Measurements from ENCODE around the gene RALGAPA1. TPM values are rescaled to one million over a fixed set of nuclear protein-coding genes. Genes with fewer than 3 reads are reported as not detected.

The RALGAPA1 gene
- total RNA-seq, 1 donor from 2014 or later = 47.9 TPM

DNA sequence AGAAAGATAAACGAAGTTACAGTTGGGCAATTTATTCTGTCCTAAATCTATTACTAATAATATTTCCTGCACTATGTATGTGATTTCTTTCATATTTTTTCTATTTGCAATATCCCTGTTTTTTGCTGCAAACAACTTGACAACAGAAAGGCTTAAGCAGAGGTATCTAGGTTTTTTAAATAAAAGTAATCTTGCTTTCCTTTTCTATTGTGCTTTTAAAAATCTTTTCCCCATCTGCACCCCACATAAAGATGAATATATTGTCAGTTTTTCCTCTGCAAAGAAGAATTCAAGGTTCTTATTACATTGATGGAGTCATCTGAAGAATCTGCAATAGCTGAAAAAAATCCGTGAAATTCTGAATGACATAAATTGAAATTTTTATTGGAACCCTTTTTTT lies 502 bp upstream of the RALGAPA1 start:
- no peak for DNase-seq (ENCODE audit: extremely low spot score, unreplicated experiment)
- Mint-ChIP-seq H3K4me1 (ENCODE audit: unreplicated experiment) (peaks cover 24% of the 10 kb centered on the region), H3K27ac (ENCODE audit: unreplicated experiment) (peak overlapping the region; percentile 93), H3K27me3 (ENCODE audit: unreplicated experiment) (peaks cover 5% of the 10 kb centered on the region), H3K4me3 (ENCODE audit: unreplicated experiment) (peak overlapping the region; percentile 95), H3K36me3 (ENCODE audit: unreplicated experiment) (peaks cover 2% of the 10 kb centered on the region), H3K9me3 (ENCODE audit: unreplicated experiment) (no peaks in the 10 kb centered on the region)
- TF ChIP-seq, protein P1, sequence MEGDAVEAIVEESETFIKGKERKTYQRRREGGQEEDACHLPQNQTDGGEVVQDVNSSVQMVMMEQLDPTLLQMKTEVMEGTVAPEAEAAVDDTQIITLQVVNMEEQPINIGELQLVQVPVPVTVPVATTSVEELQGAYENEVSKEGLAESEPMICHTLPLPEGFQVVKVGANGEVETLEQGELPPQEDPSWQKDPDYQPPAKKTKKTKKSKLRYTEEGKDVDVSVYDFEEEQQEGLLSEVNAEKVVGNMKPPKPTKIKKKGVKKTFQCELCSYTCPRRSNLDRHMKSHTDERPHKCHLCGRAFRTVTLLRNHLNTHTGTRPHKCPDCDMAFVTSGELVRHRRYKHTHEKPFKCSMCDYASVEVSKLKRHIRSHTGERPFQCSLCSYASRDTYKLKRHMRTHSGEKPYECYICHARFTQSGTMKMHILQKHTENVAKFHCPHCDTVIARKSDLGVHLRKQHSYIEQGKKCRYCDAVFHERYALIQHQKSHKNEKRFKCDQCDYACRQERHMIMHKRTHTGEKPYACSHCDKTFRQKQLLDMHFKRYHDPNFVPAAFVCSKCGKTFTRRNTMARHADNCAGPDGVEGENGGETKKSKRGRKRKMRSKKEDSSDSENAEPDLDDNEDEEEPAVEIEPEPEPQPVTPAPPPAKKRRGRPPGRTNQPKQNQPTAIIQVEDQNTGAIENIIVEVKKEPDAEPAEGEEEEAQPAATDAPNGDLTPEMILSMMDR (IDR thresholded peaks at IDR 0.05) = no peak

DNA sequence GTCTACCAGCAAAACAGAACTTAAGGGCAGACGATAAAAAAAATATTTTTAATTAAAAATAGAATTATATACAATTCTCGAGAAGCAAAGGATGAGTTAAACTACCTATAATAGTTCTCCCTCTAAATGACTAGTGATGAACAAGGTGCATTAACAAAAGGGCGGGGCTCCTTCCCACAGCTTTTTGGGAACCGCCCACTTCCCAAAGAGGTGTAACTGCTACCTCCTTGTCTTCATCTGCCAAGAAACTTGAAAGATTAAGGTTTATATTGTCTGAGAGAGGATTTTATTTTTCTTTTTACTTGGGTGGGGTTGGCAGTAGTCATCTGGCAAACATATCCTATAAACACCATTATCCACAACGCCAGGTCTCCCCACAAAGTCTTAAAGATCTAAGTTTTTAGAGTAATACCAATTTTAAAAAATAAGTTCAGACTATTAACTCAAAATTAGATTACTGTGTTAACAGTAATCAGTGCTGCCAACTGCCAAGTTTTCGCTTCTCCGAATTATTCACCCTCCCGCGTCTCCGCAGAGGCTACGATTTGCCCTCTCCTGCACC lies 938 bp downstream of the RALGAPA1 start:
- DNase-seq (ENCODE audit: extremely low spot score, unreplicated experiment) = no peak
- peaks cover 24% of the 10 kb centered on the region for H3K4me1 Mint-ChIP-seq (ENCODE audit: unreplicated experiment)
- peak overlapping the region; percentile 95 for H3K4me3 Mint-ChIP-seq (ENCODE audit: unreplicated experiment)
- peaks cover 2% of the 10 kb centered on the region for H3K36me3 Mint-ChIP-seq (ENCODE audit: unreplicated experiment)
- no peaks in the 10 kb centered on the region for H3K9me3 Mint-ChIP-seq (ENCODE audit: unreplicated experiment)
- H3K27ac Mint-ChIP-seq (ENCODE audit: unreplicated experiment) = peak overlapping the region; percentile 94
- no peaks in the 10 kb centered on the region for H3K27me3 Mint-ChIP-seq (ENCODE audit: unreplicated experiment)
- TF ChIP-seq, protein P1 (IDR thresholded peaks at IDR 0.05) = no peak

DNA sequence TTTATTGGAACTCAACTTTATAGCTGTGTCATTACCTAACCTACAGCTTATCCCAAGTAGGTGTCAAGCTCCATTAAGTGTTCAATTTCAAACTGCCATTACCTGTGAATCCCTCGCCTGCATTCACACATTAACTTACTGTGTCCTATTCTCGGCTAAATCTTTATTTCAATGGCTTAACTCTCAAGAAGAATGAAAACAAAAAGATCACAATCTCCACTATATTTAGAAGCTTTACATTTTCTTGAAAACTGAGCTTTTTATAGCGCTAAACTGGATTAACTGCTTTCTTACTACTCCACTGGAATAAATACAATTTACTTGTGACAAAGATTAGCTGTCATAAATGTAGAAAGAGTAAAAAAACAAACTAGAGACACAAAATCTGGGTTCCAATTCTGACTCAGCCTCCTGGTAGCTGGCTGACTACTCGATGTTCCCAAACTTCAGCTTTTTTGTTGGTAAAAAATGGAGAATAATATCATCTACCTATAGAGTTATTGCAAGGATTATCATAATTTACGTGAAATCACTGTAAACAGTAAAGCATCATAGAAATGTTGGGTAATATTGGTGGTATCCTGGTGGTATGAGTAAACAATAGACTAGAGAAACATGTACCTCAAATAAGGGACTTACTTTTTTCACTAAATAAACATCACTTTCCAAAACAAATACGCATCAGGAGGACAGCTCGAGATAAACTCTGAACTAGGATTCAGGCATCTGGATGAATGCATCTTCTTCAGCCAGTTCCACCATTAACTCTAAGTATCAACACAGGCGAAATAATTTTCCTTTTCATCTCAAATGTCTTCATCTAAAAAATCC lies 1.7 kb downstream of the RALGAPA1 start:
- Mint-ChIP-seq H3K36me3 (ENCODE audit: unreplicated experiment) (peaks cover 7% of the 10 kb centered on the region), H3K27ac (ENCODE audit: unreplicated experiment) (peak overlapping the region; percentile 60), H3K4me1 (ENCODE audit: unreplicated experiment) (peaks cover 27% of the 10 kb centered on the region), H3K27me3 (ENCODE audit: unreplicated experiment) (no peaks in the 10 kb centered on the region), H3K4me3 (ENCODE audit: unreplicated experiment) (peak overlapping the region; percentile 95), H3K9me3 (ENCODE audit: unreplicated experiment) (no peaks in the 10 kb centered on the region)
- DNase-seq (ENCODE audit: extremely low spot score, unreplicated experiment) = no peak
- TF ChIP-seq, protein P1 (IDR thresholded peaks at IDR 0.05) = no peak

DNA sequence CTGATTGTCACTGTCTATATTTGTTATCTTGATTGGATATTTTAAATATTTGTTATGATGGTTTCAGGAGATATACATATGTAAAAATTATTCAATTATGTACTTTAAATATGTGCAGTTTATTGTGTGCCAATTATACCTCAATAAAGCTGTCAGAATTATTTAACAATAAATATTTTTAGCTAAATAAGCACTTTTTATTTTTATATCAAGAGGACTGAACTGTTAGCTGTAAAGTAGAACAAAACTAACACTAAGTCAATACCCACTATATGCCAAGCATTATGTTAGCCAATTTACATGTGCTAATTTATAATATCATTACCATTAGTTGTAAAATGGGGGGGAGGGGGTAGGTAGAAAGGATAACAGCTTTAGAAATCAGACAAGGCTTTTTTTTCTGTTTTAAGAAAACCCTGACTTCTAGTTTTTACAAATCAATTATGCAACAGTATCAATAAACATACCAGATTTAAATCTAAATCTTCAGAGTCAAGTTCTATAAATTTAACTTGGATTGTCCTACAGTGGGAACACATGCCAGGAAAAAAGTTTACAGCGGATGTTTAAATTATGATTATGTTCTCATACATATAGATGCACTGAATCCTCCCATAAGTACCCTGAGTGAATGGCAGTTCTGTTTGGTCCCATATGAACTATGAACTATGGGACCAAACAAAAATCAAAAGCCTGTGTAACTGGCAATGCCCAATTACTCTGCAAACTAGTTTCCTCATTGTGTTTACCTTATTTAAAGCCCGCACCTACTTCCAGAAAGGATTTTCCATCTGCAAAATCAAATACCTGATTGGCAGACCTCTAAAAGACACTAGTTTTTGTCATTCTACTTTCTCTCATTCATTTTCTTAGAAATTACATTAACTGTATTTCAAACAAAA lies 2.8 kb downstream of the RALGAPA1 start:
- Mint-ChIP-seq H3K27ac (ENCODE audit: unreplicated experiment) (no peak overlapping the region), H3K4me3 (ENCODE audit: unreplicated experiment) (no peak overlapping the region), H3K9me3 (ENCODE audit: unreplicated experiment) (no peaks in the 10 kb centered on the region), H3K36me3 (ENCODE audit: unreplicated experiment) (peaks cover 7% of the 10 kb centered on the region), H3K27me3 (ENCODE audit: unreplicated experiment) (no peaks in the 10 kb centered on the region), H3K4me1 (ENCODE audit: unreplicated experiment) (peaks cover 28% of the 10 kb centered on the region)
- TF ChIP-seq, protein P1 (IDR thresholded peaks at IDR 0.05) = no peak
- DNase-seq (ENCODE audit: extremely low spot score, unreplicated experiment) = no peak

All from osteocyte (in vitro differentiated cells).